ENCODE measurements around the gene KCNK7.

DNA sequence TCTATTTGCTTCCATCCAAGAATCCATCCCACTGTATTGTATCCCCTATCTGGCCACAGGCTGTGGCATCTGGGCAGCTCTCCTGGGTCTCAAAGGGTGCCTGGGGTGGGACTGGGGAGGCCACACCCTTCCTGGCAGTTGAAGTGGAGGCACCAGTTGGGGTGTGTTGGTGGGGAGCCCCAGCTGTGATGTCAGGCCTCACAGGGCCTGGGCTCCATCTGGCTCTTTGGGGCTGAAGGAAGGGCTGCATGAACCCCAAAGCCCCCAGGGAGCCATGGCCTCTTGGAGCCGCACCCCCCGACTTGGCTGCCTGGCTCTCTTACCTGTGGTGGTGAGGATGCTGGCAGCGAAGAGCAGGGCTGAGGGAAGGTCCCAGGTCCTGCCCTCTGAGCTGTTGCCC, 469 bp downstream of the KCNK7 start:
- TF ChIP-seq, protein P1, sequence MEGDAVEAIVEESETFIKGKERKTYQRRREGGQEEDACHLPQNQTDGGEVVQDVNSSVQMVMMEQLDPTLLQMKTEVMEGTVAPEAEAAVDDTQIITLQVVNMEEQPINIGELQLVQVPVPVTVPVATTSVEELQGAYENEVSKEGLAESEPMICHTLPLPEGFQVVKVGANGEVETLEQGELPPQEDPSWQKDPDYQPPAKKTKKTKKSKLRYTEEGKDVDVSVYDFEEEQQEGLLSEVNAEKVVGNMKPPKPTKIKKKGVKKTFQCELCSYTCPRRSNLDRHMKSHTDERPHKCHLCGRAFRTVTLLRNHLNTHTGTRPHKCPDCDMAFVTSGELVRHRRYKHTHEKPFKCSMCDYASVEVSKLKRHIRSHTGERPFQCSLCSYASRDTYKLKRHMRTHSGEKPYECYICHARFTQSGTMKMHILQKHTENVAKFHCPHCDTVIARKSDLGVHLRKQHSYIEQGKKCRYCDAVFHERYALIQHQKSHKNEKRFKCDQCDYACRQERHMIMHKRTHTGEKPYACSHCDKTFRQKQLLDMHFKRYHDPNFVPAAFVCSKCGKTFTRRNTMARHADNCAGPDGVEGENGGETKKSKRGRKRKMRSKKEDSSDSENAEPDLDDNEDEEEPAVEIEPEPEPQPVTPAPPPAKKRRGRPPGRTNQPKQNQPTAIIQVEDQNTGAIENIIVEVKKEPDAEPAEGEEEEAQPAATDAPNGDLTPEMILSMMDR (IDR thresholded peaks at IDR 0.05; ENCODE audit: insufficient read depth, low read length, poor library complexity, severe bottlenecking): no peak
- no peak for TF ChIP-seq EZH2phosphoT487 (conservative IDR thresholded peaks at IDR 0.05; ENCODE audit: low read length)
